GM12878 (cell line): ENCODE results near the gene FXYD6. TPM values are rescaled to one million over a fixed set of nuclear protein-coding genes. Genes with fewer than 3 reads are reported as not detected.

Experiments used
- ATAC-seq: fragments of 200-7000 bp; cut with Tn5 transposase; 3 replicates; pipeline ENCODE4 v1.9.1; 2020; ENCODE audit warnings: mild to moderate bottlenecking, moderate library complexity
- BruUV-seq: library from RNA; stranded (reverse); fragments of 400-500 nt; replicated peaks from 2 replicates; lab custom pipeline; 2021; lab: Mats Ljungman, UMichigan
- CTCF ChIA-PET: fragments of 300-600 bp; sonication (Branson Sonifier 250); formaldehyde crosslinking; extraction: SDS; loops from one replicate; lab custom pipeline; 2021; ENCODE audit warnings: inconsistent platforms; lab: Yijun Ruan, JAX
- POLR2A ChIA-PET: fragments of 350-600 bp; formaldehyde crosslinking; extraction: SDS; loops from one replicate; lab custom pipeline; 2021; ENCODE audit warnings: inconsistent platforms; lab: Charles Lee
- RAD21 ChIA-PET: fragments of 300-600 bp; sonication (Branson Sonifier 250); formaldehyde crosslinking; loops from one replicate; lab custom pipeline; 2023; ENCODE audit warnings: antibody characterized with exemption; ENCODE audit not compliant: unreplicated experiment; lab: Charles Lee
- SMC1A ChIA-PET: fragments of 300-600 bp; sonication (Branson Sonifier 250); formaldehyde crosslinking; loops from one replicate; lab custom pipeline; 2023; ENCODE audit not compliant: unreplicated experiment, uncharacterized antibody; lab: Charles Lee
- DNase-seq: peaks from one replicate; pipeline ENCODE4 v3.0.0-alpha.2; 2011; ENCODE audit warnings: low read depth, low spot score
- FAIRE-seq: peaks from 3 replicates; lab custom pipeline; 2011; peaks lifted over from hg19 to GRCh38; lab: Jason Lieb, UNC
- H2AFZ ChIP-seq: 2 replicates; pipeline ENCODE4 v1.6.0; 2011; ENCODE audit warnings: low read depth, low read length, control low read depth; ENCODE audit not compliant: control insufficient read depth
- H3K27ac ChIP-seq: 2 replicates; pipeline ENCODE4 v1.5.1; 2011; ENCODE audit warnings: control low read depth; ENCODE audit not compliant: control insufficient read depth, insufficient read depth
- H3K27me3 ChIP-seq, 2 experiments: replicated peaks in 1 of 2; 2 replicates each; pipeline versions ENCODE4 v1.6.0 to v1.6.1; 2011; ENCODE audit warnings: low read length in 1 of 2; ENCODE audit not compliant: control insufficient read depth in 2 of 2, insufficient read depth in 2 of 2
- H3K36me3 ChIP-seq, 2 experiments: 2 replicates each; pipeline ENCODE4 v1.5.1; 2011; ENCODE audit warnings: low read length in 1 of 2; ENCODE audit not compliant: control insufficient read depth in 2 of 2, insufficient read depth in 2 of 2
- H3K4me1 ChIP-seq: 2 replicates; pipeline ENCODE4 v1.6.1; 2011; ENCODE audit warnings: mild to moderate bottlenecking, low read length, moderate library complexity, mixed read lengths; ENCODE audit not compliant: control insufficient read depth, insufficient read depth
- H3K4me2 ChIP-seq: 2 replicates; pipeline ENCODE4 v1.6.0; 2011; ENCODE audit warnings: control low read depth; ENCODE audit not compliant: control insufficient read depth, insufficient read depth
- H3K4me3 ChIP-seq: fragments of 200-600 bp; sonication (generic); 2 replicates; pipeline ENCODE4 v1.5.1; 2016
- H3K79me2 ChIP-seq: 2 replicates; pipeline ENCODE4 v1.6.0; 2011; ENCODE audit warnings: low read length; ENCODE audit not compliant: control insufficient read depth, insufficient read depth
- H3K9ac ChIP-seq: 2 replicates; pipeline ENCODE4 v1.8.0; 2011; ENCODE audit warnings: low read length, control low read depth, mixed read lengths; ENCODE audit not compliant: control insufficient read depth, insufficient read depth
- H3K9me3 ChIP-seq: replicated peaks from 3 replicates; pipeline ENCODE4 v1.5.1; 2011; ENCODE audit warnings: mild to moderate bottlenecking, low read length; ENCODE audit not compliant: control insufficient read depth, insufficient read depth
- H4K20me1 ChIP-seq: 2 replicates; pipeline ENCODE4 v1.6.0; 2011; ENCODE audit not compliant: control insufficient read depth, insufficient read depth
- ASH2L ChIP-seq: fragments of 300-600, 200-600 bp; sonication (generic); IDR thresholded peaks from 2 replicates; pipeline ENCODE4 v1.6.1; 2017; ENCODE audit warnings: low read depth, mild to moderate bottlenecking, borderline replicate concordance
- CHD1 ChIP-seq: IDR thresholded peaks from 2 replicates; pipeline ENCODE4 v1.6.1; 2012; ENCODE audit warnings: low read depth, low read length, improper control_type of control experiment
- HDGF ChIP-seq: fragments of 450-650 bp; IDR thresholded peaks from 2 replicates; pipeline ENCODE4 v1.6.1; 2016; ENCODE audit warnings: antibody characterized with exemption
- MEF2A ChIP-seq: IDR thresholded peaks from 2 replicates; pipeline ENCODE4 v1.6.1; 2011; ENCODE audit warnings: low read depth, mild to moderate bottlenecking, low read length, moderate library complexity; ENCODE audit not compliant: insufficient read depth
- PML ChIP-seq: IDR thresholded peaks from 2 replicates; pipeline ENCODE4 v1.6.1; 2012; ENCODE audit warnings: low read length, inconsistent platforms
- RB1 ChIP-seq: fragments of 450-650 bp; formaldehyde crosslinking; IDR thresholded peaks from 2 replicates; pipeline ENCODE4 v1.6.1; 2017; ENCODE audit warnings: mild to moderate bottlenecking, borderline replicate concordance
- RUNX3 ChIP-seq: IDR thresholded peaks from 2 replicates; pipeline ENCODE4 v1.6.1; 2012; ENCODE audit warnings: low read length, inconsistent platforms
- STAT1 ChIP-seq: fragments of 450-650 bp; conservative IDR thresholded peaks from 2 replicates; pipeline ENCODE4 v1.6.1; 2014; ENCODE audit warnings: antibody characterized with exemption, mild to moderate bottlenecking
- TCF7 ChIP-seq: IDR thresholded peaks from 2 replicates; pipeline ENCODE4 v1.6.1; 2014; ENCODE audit warnings: antibody characterized with exemption, borderline replicate concordance
- ZNF217 ChIP-seq: fragments of 450-650 bp; IDR thresholded peaks from 2 replicates; pipeline ENCODE4 v1.6.1; 2017; ENCODE audit warnings: antibody characterized with exemption, mild to moderate bottlenecking
- ZSCAN29 ChIP-seq: fragments of 450-650 bp; IDR thresholded peaks from 2 replicates; pipeline ENCODE4 v1.6.1; 2017; ENCODE audit warnings: mild to moderate bottlenecking, moderate library complexity
- WGBS: methylation state at CpG from one replicate; pipeline ENCODE4 v1.1.6; 2016; ENCODE audit warnings: low lambda C conversion rate; ENCODE audit not compliant: insufficient replicate concordance, insufficient coverage; ENCODE audit errors: missing lambda C conversion rate; 5-methylcytosine and 5-hydroxymethylcytosine counted together
- in situ Hi-C: fragments of 300-500 bp; cut with MboI; formaldehyde crosslinking; loops from 9 replicates; pipeline ENCODE4 v1.14.3; 2018; ENCODE audit warnings: mixed read lengths
- intact Hi-C: fragments of 100-400 bp; cut with micrococcal nuclease; formaldehyde crosslinking; loops from one replicate; pipeline ENCODE4 v1.14.2; 2022; ENCODE audit not compliant: unreplicated experiment
- polyA plus RNA-seq, 11 experiments: library from polyadenylated mRNA; depleted of rRNA in 4 of 11; unstranded in 6 of 11; stranded (reverse) in 5 of 11; fragments of >200 nt; fragmentation: Nextera tagmentation in 4 of 11; fragmentation: Illumina TruSeq in 1 of 11; extraction: Ambion mirVana in 4 of 11; extraction: Trizol in 1 of 11; gene quantifications; 1 replicate in 1 of 11; 2 replicates in 10 of 11; pipeline versions ENCODE4 v1.2.1 to v1.2.3, GENCODE V29; 2011 to 2016; ENCODE audit warnings: inconsistent platforms in 2 of 11, missing spikeins in 2 of 11, low read depth in 1 of 11
- total RNA-seq, 4 experiments: library from RNA; depleted of rRNA in 3 of 4; stranded (reverse); fragments of >200 nt in 3 of 4; fragmentation: Illumina TruSeq in 1 of 4; extraction: Trizol in 1 of 4; gene quantifications; 2 replicates each; pipeline versions ENCODE4 v1.2.1 to v1.2.3, GENCODE V29; 2013 to 2021
- TF ChIP-seq, protein P1 (sequence below): fragments of 450-650 bp; IDR thresholded peaks from 2 replicates; pipeline ENCODE4 v1.6.1; 2017; ENCODE audit warnings: antibody characterized with exemption, mild to moderate bottlenecking, moderate library complexity
- TF ChIP-seq, protein P2 (sequence below): IDR thresholded peaks from 2 replicates; pipeline ENCODE4 v1.6.1; 2012; ENCODE audit warnings: low read depth, low read length, improper control_type of control experiment

FXYD6 gene
- total and polyA plus RNA-seq, 10 of the 15 experiments (the other 5 are each of a cell fraction or from before 2014, with no cell fraction given), result 0.09 to 2.0 (median 0.23) TPM; not detected in 2

DNA sequence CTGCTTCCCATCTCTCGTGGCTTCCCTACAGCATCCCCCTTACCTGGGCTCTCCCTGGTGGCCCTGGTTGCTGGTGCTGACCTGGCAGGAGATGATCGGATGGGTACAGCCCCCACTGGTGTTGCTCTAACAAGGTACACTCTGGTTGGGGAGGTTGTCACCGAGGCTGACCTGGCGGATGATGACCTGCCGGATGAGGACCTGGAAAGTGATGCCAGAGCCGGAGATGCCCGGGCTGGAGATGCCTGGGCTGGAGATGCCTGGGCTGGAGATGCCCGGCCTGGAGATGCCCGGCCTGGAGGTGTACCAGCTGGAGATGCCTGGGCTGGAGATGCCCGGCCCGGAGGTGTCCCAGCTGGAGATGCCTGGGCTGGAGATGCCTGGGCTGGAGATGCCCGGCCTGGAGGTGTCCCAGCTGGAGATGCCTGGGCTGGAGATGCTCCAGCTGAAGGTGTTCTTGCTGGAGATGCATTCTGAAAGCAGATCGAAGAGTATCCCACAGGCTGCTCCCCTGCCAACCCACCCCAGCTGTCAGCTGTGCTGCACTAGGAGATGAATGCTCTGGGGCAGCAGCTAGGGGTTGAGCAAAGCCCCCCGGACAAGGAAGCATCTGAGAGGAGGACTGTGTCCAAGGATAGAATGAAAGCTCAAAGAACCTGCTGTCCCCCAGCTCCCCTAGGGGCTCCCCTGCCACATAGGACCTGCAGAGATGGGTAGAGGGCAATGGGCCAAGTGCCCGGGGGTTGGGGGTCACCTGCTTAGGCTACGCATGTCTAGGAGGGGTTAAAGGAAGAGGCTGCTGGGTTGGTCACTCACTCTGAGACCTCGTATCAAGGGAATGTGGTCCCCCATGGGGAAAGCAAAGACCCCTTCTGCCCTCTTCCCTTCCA lies 42.2 kb upstream of the FXYD6 start:
- intact Hi-C loops, result no loop called here
- ATAC-seq, result no peak
- POLR2A ChIA-PET, result interaction anchor here (0.6 to 1.4 kb wide), 3 partner anchors 11 to 19 kb away, joined by 3 to 5 read pairs (median 4); no protein-coding TSS in a partner anchor
- no peak overlapping the region for H3K9ac ChIP-seq
- TF ChIP-seq ZSCAN29 (no peak), STAT1 (no peak), ZNF217 (no peak)
- H3K27ac ChIP-seq, result no peak overlapping the region
- H3K4me3 ChIP-seq, result no peak overlapping the region
- H3K27me3 ChIP-seq, result no peaks in the 10 kb centered on the region
- WGBS, result 53% methylated on average over 17 of the region's 17 CpGs
- peaks cover 8% of the 10 kb centered on the region for H3K4me1 ChIP-seq
- no peak for DNase-seq
- H4K20me1 ChIP-seq, result no peaks in the 10 kb centered on the region
- H3K9me3 ChIP-seq, result no peaks in the 10 kb centered on the region
- no peaks in the 10 kb centered on the region for H3K79me2 ChIP-seq
- no peaks in the 10 kb centered on the region for H3K36me3 ChIP-seq
- RAD21 ChIA-PET, result interaction anchor here (0.6 to 2.6 kb wide), 6 partner anchors 8 to 126 kb away, joined by 3 to 9 read pairs (median 3); no protein-coding TSS in a partner anchor
- SMC1A ChIA-PET, result interaction anchor here (0.9 to 3.6 kb wide), 9 partner anchors 10 to 135 kb away, joined by 3 to 23 read pairs (median 4); no protein-coding TSS in a partner anchor
- CTCF ChIA-PET, result interaction anchor here (1.1 to 6.1 kb wide), 6 partner anchors 9 to 134 kb away, joined by 3 to 43 read pairs (median 4); no protein-coding TSS in a partner anchor
- FAIRE-seq, result no peak
- H3K4me2 ChIP-seq, result no peak overlapping the region
- no TSS peak for BruUV-seq
- H2AFZ ChIP-seq, result no peak overlapping the region
- in situ Hi-C loops, result no loop called here

- Histone ChIP-seq H3K4me3 (no peak overlapping the region), H3K4me1 (peaks cover 8% of the 10 kb centered on the region), H3K9ac (no peak overlapping the region), H2AFZ (no peak overlapping the region), H3K4me2 (no peak overlapping the region), H3K79me2 (no peaks in the 10 kb centered on the region), H3K9me3 (no peaks in the 10 kb centered on the region), H3K36me3 (no peaks in the 10 kb centered on the region), H3K27ac (no peak overlapping the region), H3K27me3 (no peaks in the 10 kb centered on the region), H4K20me1 (no peaks in the 10 kb centered on the region)
- BruUV-seq, result no TSS peak
- RAD21 ChIA-PET, result interaction anchor here (2.6 kb wide), 1 partner anchor 29 kb away, joined by 9 read pairs; no protein-coding TSS in a partner anchor
- SMC1A ChIA-PET, result interaction anchor here (0.8 to 1.7 kb wide), 4 partner anchors 10 to 135 kb away, joined by 3 to 5 read pairs (median 4); no protein-coding TSS in a partner anchor
- POLR2A ChIA-PET, result no interaction called here
- intact Hi-C loops (no loop called here), in situ Hi-C loops (no loop called here)
- 29% methylated on average over 5 of the region's 5 CpGs for WGBS
- CTCF ChIA-PET, result interaction anchor here (0.9 to 6.1 kb wide), 3 partner anchors 15 to 97 kb away, joined by 3 to 43 read pairs (median 4); no protein-coding TSS in a partner anchor
- ATAC-seq, result no peak
- no peak for DNase-seq
- FAIRE-seq, result no peak
- TF ChIP-seq HDGF, result no peak
- no peak for TF ChIP-seq RB1
- no peak for TF ChIP-seq TCF7
- TF ChIP-seq RUNX3, result no peak
- no peak for TF ChIP-seq MEF2A
- TF ChIP-seq CHD1, result no peak
- TF ChIP-seq ASH2L, result no peak
- TF ChIP-seq, protein P1, sequence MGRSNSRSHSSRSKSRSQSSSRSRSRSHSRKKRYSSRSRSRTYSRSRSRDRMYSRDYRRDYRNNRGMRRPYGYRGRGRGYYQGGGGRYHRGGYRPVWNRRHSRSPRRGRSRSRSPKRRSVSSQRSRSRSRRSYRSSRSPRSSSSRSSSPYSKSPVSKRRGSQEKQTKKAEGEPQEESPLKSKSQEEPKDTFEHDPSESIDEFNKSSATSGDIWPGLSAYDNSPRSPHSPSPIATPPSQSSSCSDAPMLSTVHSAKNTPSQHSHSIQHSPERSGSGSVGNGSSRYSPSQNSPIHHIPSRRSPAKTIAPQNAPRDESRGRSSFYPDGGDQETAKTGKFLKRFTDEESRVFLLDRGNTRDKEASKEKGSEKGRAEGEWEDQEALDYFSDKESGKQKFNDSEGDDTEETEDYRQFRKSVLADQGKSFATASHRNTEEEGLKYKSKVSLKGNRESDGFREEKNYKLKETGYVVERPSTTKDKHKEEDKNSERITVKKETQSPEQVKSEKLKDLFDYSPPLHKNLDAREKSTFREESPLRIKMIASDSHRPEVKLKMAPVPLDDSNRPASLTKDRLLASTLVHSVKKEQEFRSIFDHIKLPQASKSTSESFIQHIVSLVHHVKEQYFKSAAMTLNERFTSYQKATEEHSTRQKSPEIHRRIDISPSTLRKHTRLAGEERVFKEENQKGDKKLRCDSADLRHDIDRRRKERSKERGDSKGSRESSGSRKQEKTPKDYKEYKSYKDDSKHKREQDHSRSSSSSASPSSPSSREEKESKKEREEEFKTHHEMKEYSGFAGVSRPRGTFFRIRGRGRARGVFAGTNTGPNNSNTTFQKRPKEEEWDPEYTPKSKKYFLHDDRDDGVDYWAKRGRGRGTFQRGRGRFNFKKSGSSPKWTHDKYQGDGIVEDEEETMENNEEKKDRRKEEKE, result no peak
- no peak for TF ChIP-seq PML
- TF ChIP-seq, protein P2, sequence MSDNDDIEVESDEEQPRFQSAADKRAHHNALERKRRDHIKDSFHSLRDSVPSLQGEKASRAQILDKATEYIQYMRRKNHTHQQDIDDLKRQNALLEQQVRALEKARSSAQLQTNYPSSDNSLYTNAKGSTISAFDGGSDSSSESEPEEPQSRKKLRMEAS, result no peak
Observed at GRCh38 chr11:117917591-117918151, 41.2 kb upstream of the FXYD6 start.
